Muscle layer of colon (tissue), 2 donors: ENCODE measurements around the gene HFE.
"Not testable (repeated sequence)": the region's sequence is repeated elsewhere in the genome, so short reads cannot be mapped to it uniquely, and the experiment has no call there.

Experiments
- H3K27ac ChIP-seq: one replicate; pipeline ENCODE4 v1.7.0; 2013; ENCODE audit warnings: low read depth, mild to moderate bottlenecking, low read length, moderate library complexity
- H3K27me3 ChIP-seq, 2 donors: one replicate each; pipeline ENCODE4 v1.7.0; 2013; ENCODE audit warnings: low read length in 2 of 2, mild to moderate bottlenecking in 2 of 2; ENCODE audit not compliant: insufficient read depth in 2 of 2, control insufficient read depth in 1 of 2
- H3K36me3 ChIP-seq: one replicate; pipeline ENCODE4 v1.7.0; 2013; ENCODE audit warnings: mild to moderate bottlenecking, low read length; ENCODE audit not compliant: insufficient read depth
- H3K4me1 ChIP-seq: one replicate; pipeline ENCODE4 v1.7.0; 2013; ENCODE audit warnings: mild to moderate bottlenecking, low read length; ENCODE audit not compliant: insufficient read depth
- H3K4me3 ChIP-seq, 2 donors: one replicate each; pipeline ENCODE4 v1.7.0; 2013; ENCODE audit warnings: low read length in 2 of 2, low read depth in 1 of 2, mild to moderate bottlenecking in 1 of 2, moderate library complexity in 1 of 2
- H3K9ac ChIP-seq: one replicate; pipeline ENCODE4 v1.7.0; 2013; ENCODE audit warnings: low read length
- H3K9me3 ChIP-seq: one replicate; pipeline ENCODE4 v1.7.0; 2013; ENCODE audit warnings: mild to moderate bottlenecking, low read length
- donor health status: abdominal sarcoma.
- donor health status: Adenocarcinoma of cecum.

Gene HFE

GRCh38 chr6:26103770-26104456 lies 16.7 kb downstream of the HFE start:
- Histone ChIP-seq H3K4me1 (no peaks in the 10 kb centered on the region), H3K27ac (peak overlapping the region; percentile 83), H3K9ac (peak overlapping the region; percentile 67), H3K4me3 (peak overlapping the region; percentile 56 to 78), H3K9me3 (no peaks in the 10 kb centered on the region), H3K36me3 (no peaks in the 10 kb centered on the region), H3K27me3 (no peaks in the 10 kb centered on the region)

- H3K4me1 ChIP-seq: no peaks in the 10 kb centered on the region
- H3K36me3 ChIP-seq: no peaks in the 10 kb centered on the region
- H3K9me3 ChIP-seq: no peaks in the 10 kb centered on the region
- H3K27me3 ChIP-seq: no peaks in the 10 kb centered on the region
- H3K9ac ChIP-seq: peak overlapping the region; percentile 67
- peak overlapping the region; percentile 83 for H3K27ac ChIP-seq
- H3K4me3 ChIP-seq: peak overlapping the region; percentile 56 to 78
These were observed 17.4 kb downstream of the HFE start for GRCh38 chr6:26104457-26105108.

- H3K9me3 ChIP-seq: no peaks in the 10 kb centered on the region
- no peak overlapping the region for H3K27ac ChIP-seq
- H3K9ac ChIP-seq: no peak overlapping the region
- H3K4me3 ChIP-seq: no peak overlapping the region
- no peaks in the 10 kb centered on the region for H3K4me1 ChIP-seq
- no peaks in the 10 kb centered on the region for H3K27me3 ChIP-seq
- no peaks in the 10 kb centered on the region for H3K36me3 ChIP-seq
These were observed 18.0 kb downstream of the HFE start for GRCh38 chr6:26105109-26105730.

- H3K36me3 ChIP-seq: no peaks in the 10 kb centered on the region
- H3K4me3 ChIP-seq: no peak overlapping the region
- no peaks in the 10 kb centered on the region for H3K9me3 ChIP-seq
- no peak overlapping the region for H3K9ac ChIP-seq
- H3K27ac ChIP-seq: no peak overlapping the region
- H3K4me1 ChIP-seq: no peaks in the 10 kb centered on the region
- no peaks in the 10 kb centered on the region for H3K27me3 ChIP-seq
These were observed 18.6 kb downstream of the HFE start for GRCh38 chr6:26105842-26106241.

- Histone ChIP-seq H3K36me3 (no peaks in the 10 kb centered on the region), H3K27ac (no peak overlapping the region), H3K4me1 (no peaks in the 10 kb centered on the region), H3K27me3 (no peaks in the 10 kb centered on the region), H3K9ac (no peak overlapping the region), H3K4me3 (no peak overlapping the region), H3K9me3 (no peaks in the 10 kb centered on the region)
These were observed 20.7 kb downstream of the HFE start for GRCh38 chr6:26107935-26108334.

- Histone ChIP-seq H3K27me3 (no peaks in the 10 kb centered on the region), H3K36me3 (no peaks in the 10 kb centered on the region), H3K27ac (no peak overlapping the region), H3K4me3 (no peak overlapping the region), H3K4me1 (no peaks in the 10 kb centered on the region), H3K9ac (no peak overlapping the region), H3K9me3 (no peaks in the 10 kb centered on the region)
These were observed 22.5 kb downstream of the HFE start for GRCh38 chr6:26109772-26110171.

- H3K4me1 ChIP-seq: no peaks in the 10 kb centered on the region
- H3K9me3 ChIP-seq: no peaks in the 10 kb centered on the region
- no peak overlapping the region for H3K9ac ChIP-seq
- H3K36me3 ChIP-seq: no peaks in the 10 kb centered on the region
- no peaks in the 10 kb centered on the region for H3K27me3 ChIP-seq
- H3K4me3 ChIP-seq: no peak overlapping the region
- H3K27ac ChIP-seq: no peak overlapping the region
These were observed 26.3 kb downstream of the HFE start for GRCh38 chr6:26113570-26113969.

GRCh38 chr6:26115226-26115625 lies 28.0 kb downstream of the HFE start:
- Histone ChIP-seq H3K9me3 (no peaks in the 10 kb centered on the region), H3K4me3 (no peak overlapping the region), H3K27ac (no peak overlapping the region), H3K27me3 (no peaks in the 10 kb centered on the region), H3K9ac (no peak overlapping the region), H3K36me3 (no peaks in the 10 kb centered on the region), H3K4me1 (no peaks in the 10 kb centered on the region)

- Histone ChIP-seq H3K36me3 (no peaks in the 10 kb centered on the region), H3K27ac (no peak overlapping the region), H3K27me3 (no peaks in the 10 kb centered on the region), H3K9me3 (no peaks in the 10 kb centered on the region), H3K4me3 (no peak overlapping the region), H3K4me1 (no peaks in the 10 kb centered on the region), H3K9ac (no peak overlapping the region)
These were observed 29.0 kb downstream of the HFE start for GRCh38 chr6:26116267-26116666.

GRCh38 chr6:26118999-26119398 lies 31.8 kb downstream of the HFE start:
- H3K4me3 ChIP-seq: no peak overlapping the region
- H3K27me3 ChIP-seq: no peaks in the 10 kb centered on the region
- H3K4me1 ChIP-seq: peaks cover 6% of the 10 kb centered on the region
- no peaks in the 10 kb centered on the region for H3K36me3 ChIP-seq
- H3K9me3 ChIP-seq: no peaks in the 10 kb centered on the region
- H3K9ac ChIP-seq: no peak overlapping the region
- H3K27ac ChIP-seq: no peak overlapping the region

- H3K27me3 ChIP-seq, H3K36me3 ChIP-seq, H3K4me1 ChIP-seq, H3K9me3 ChIP-seq, H3K4me3 ChIP-seq, H3K9ac ChIP-seq, H3K27ac ChIP-seq: not testable (repeated sequence)
These were observed 32.9 kb downstream of the HFE start for GRCh38 chr6:26120115-26120514.

- H3K27me3 ChIP-seq: no peaks in the 10 kb centered on the region
These were observed 33.5 kb downstream of the HFE start for GRCh38 chr6:26120807-26121140.

More at GRCh38 chr6:26120807-26121140, 33.5 kb downstream of the HFE start:
- H3K4me1 ChIP-seq: peaks cover 6% of the 10 kb centered on the region
- H3K36me3 ChIP-seq: no peaks in the 10 kb centered on the region
- no peak overlapping the region for H3K4me3 ChIP-seq
- no peak overlapping the region for H3K27ac ChIP-seq
- H3K9me3 ChIP-seq: no peaks in the 10 kb centered on the region
- no peak overlapping the region for H3K9ac ChIP-seq
